ENCODE measurements around the gene IL24. TPM values are rescaled to one million over a fixed set of nuclear protein-coding genes. Genes with fewer than 3 reads are reported as not detected.

The IL24 gene
- polyA plus RNA-seq, 1 of the 3 experiments (the other 2 are of a cell fraction): 0.03 TPM

GRCh38 chr1:206916000-206916709, 18.9 kb downstream of the IL24 start:
- H3F3A ChIP-seq (replicated peaks; ENCODE audit: insufficient read depth): no peaks in the 10 kb centered on the region
- no peaks in the 10 kb centered on the region for H3K4me1 ChIP-seq (ENCODE audit: control insufficient read depth in 1 of 2, insufficient read depth in 2 of 2, low read depth in 1 of 2, low read length in 1 of 2)
- no peaks in the 10 kb centered on the region for H3K9me3 ChIP-seq
- H3K4me2 ChIP-seq: no peak overlapping the region
- no peaks in the 10 kb centered on the region for H3K36me3 ChIP-seq (replicated peaks in 1 of 2; ENCODE audit: control insufficient read depth in 1 of 2, insufficient read depth in 2 of 2, low read length in 1 of 2)
- TF ChIP-seq MAX (IDR thresholded peaks at IDR 0.05; ENCODE audit: low read depth) (no peak), RFX5 (IDR thresholded peaks at IDR 0.05; ENCODE audit: low read length) (no peak), SIN3A (IDR thresholded peaks at IDR 0.05; ENCODE audit: borderline replicate concordance, low read depth, low read length) (no peak), GABPA (IDR thresholded peaks at IDR 0.05; ENCODE audit: low read depth) (no peak), PBX3 (IDR thresholded peaks at IDR 0.05) (no peak), FOXJ3 (CRISPR knock-in tag; IDR thresholded peaks at IDR 0.05) (no peak), ZBTB33 (IDR thresholded peaks at IDR 0.05; ENCODE audit: borderline replicate concordance, low read depth) (no peak), GATA2 (CRISPR knock-in tag; IDR thresholded peaks at IDR 0.05) (no peak), REST (IDR thresholded peaks at IDR 0.05; ENCODE audit: low read depth, low read length) (no peak), RAD21 (IDR thresholded peaks at IDR 0.05; ENCODE audit: low read length) (no peak), YY1 (IDR thresholded peaks at IDR 0.05; ENCODE audit: low read depth) (no peak), NRF1 (IDR thresholded peaks at IDR 0.05; ENCODE audit: low read depth, low read length) (no peak), FOSL2 (IDR thresholded peaks at IDR 0.05; ENCODE audit: borderline replicate concordance, low read depth) (no peak)
- H3K4me3 ChIP-seq (ENCODE audit: low read depth in 2 of 2, low read length in 1 of 2): no peak overlapping the region
- POLR2A ChIA-PET: no interaction called here
- WGBS (ENCODE audit: low lambda C conversion rate): 53% methylated on average over 8 of the region's 8 CpGs
- no peaks in the 10 kb centered on the region for H3K79me2 ChIP-seq (ENCODE audit: insufficient read depth)
- no peaks in the 10 kb centered on the region for H4K20me1 ChIP-seq (ENCODE audit: insufficient read depth)
- no peaks in the 10 kb centered on the region for H3K9me2 ChIP-seq
- H2AFZ ChIP-seq (ENCODE audit: low read depth): no peak overlapping the region
- H3K9ac ChIP-seq: no peak overlapping the region
- CTCF ChIA-PET: interaction anchor here (0.8 to 9.4 kb wide), 3 partner anchors 66 to 210 kb away, joined by 3 to 380 read pairs (median 4); no protein-coding TSS in a partner anchor
- no peak for DNase-seq
- no peak overlapping the region for H3K27ac ChIP-seq (ENCODE audit: low read depth in 2 of 2, low read length in 1 of 2)
- H3K27me3 ChIP-seq (ENCODE audit: insufficient read depth): peaks cover 42% of the 10 kb centered on the region

All from SK-N-SH (cell line).